SKM-1 (cell line): ENCODE data around the gene SNX9.
"Not testable (repeated sequence)": the region's sequence is repeated elsewhere in the genome, so short reads cannot be mapped to it uniquely, and the experiment has no call there.

ENCODE experiments used
- DNase-seq: peaks from one replicate; lab custom pipeline; 2025; ENCODE audit not compliant: unreplicated experiment; lab: John Stamatoyannopoulos, UW

SNX9 gene

GRCh38 chr6:157911278-157911677 lies 88.2 kb downstream of the SNX9 start:
- DNase-seq = no peak

GRCh38 chr6:157911786-157912185 lies 88.7 kb downstream of the SNX9 start:
- no peak for DNase-seq

DNA sequence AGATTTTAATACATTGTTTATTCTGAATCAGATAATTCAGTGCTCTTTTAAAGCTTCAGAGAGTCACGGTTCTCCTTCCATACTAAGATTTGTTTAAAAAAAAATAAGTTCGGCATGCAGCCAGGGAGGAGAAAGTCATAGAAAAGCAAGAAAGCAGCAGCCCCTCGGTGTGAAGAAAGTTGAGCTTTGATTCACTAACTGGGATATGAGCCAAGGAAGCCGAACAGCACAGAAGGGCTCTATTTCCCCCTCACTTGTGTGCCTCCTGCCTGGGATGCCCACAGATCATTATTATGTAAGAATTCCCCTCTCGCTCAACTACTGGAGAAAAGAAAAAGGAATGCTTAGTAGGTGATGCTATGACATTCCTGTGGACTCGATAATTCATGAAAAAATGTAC lies 89.3 kb downstream of the SNX9 start:
- no peak for DNase-seq

DNA sequence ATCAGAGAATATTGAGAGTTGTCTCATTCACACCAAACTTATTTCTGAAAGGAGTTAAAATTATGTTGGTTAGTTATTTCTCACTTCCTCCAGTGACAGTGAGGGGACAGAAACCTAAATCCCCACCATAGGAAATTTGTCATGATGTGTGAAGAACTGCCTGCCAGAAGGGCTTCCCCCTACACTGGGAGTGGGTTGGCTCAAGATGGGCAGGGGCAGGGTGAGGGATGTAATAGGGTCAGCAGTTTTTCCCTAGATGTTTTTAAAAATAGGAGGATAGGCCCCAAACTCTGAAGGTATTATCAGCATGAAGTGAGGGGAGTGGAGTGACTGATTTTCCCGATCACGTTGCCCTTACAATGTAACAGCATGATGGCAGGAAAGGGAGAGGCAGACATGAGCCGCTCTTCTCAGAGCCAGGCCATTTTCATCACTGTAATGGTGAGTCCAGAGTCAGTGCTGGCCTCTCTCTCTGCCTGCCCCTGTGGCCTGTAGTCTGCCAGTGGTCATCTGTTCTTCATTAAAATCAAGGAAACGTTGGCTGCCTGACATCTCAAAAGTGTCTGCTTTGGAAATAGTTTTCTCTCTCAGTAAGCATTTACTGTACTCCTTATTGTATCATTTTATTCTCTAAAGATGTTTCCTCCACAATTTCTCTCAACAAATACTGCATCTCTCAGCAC lies 98.8 kb downstream of the SNX9 start:
- DNase-seq = no peak

DNA sequence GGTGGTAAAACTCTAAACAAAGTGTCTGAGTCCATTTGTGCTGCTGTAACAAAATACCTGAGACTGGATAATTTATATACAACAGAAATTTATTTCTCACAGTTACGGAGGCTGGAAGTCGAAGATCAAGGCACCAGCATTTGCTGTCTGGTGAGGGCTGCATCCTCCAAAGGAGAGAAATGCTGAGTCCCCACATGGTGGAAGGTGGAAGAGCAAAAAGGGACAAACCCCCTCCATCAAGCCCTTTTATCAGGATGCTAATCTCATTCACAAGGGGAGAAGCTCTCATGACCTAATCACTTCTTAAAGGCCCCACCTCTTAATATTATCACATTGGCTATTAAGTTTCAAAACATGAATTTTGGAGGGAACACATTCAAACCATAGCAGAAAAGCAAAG lies 102.7 kb downstream of the SNX9 start:
- DNase-seq = no peak

DNA sequence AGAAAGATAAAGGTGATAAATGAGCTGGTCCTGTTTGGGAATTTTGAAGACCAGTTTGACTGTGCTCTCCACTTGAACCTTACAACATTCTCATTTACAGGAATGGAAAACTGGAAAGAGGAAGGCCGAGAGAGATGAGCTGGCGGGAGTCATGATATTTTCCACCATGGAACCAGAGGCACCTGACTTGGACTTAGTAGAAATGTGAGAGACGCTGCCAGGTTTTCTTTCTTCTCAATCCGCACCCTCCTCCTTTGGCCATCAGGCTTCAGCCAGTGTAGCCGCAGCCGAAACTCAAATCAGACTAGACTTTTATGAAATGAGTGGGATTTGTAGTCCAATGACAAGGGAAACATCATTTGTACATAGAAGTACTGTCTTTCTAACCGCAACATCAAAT lies 104.0 kb downstream of the SNX9 start:
- DNase-seq = no peak

- no peak for DNase-seq
These were observed 105.4 kb downstream of the SNX9 start for GRCh38 chr6:157928428-157928827.

DNA sequence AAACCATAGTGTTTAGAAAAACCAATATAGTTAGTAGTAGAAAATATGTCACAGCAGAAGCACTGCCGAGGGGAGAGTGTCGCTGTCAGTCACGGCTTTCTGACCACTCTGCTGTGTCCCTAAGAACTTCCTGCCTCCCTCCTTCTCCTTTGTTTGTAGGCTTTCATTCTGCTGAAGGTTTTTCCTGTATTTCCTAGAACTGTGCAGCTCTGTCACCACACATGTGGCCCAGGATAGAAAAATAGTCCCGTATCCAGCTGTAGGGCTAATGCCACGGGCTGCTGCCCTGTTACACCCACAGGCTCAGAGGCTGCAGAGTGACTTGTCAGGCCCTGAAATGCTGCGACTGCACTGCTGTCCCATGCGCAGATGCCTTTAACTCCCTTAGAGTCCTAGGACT lies 106.0 kb downstream of the SNX9 start:
- DNase-seq = no peak

DNA sequence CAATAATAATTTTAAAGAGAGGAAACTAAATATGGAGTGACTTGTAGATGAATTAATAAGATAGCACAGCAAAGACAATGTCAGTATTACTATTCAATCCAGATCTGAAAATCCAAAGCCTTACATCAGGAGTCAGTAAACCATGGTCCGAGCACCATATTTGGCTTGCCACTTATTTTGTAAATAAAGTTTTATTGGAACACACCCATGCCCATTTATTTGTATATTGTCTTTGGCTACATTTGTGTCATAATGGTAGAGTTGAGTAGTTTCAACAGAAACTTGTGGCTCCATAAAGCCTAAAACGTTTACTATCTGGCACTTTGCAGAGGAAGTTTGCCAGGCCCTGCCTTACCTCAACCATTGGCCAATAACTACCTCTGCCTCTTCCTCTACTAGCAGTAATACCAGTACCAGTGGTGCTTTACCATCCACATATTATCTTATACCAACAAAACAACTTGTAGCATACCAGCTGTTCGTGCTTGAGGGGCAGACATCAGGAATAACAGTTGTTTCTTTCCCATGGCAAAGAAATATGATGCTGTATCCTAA lies 106.8 kb downstream of the SNX9 start:
- DNase-seq = no peak

DNA sequence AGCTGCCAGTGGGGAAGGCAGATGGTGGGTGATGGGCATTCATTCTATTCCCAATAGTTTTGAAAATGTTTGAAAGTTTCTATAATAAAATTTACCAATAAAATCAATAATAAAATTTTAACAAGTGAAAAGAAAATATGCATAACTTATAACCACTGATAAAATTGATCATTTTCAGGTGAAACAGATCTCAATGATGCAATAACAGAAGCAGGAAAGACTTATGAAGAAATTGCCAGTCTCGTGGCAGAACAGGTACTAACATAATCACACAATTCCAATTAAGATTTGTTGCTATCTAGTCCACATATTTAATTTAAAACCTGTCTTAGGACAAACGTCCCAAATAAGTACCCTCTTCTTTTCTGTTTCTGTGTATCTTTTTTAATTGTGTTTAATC lies 112.7 kb downstream of the SNX9 start:
- no peak for DNase-seq

DNA sequence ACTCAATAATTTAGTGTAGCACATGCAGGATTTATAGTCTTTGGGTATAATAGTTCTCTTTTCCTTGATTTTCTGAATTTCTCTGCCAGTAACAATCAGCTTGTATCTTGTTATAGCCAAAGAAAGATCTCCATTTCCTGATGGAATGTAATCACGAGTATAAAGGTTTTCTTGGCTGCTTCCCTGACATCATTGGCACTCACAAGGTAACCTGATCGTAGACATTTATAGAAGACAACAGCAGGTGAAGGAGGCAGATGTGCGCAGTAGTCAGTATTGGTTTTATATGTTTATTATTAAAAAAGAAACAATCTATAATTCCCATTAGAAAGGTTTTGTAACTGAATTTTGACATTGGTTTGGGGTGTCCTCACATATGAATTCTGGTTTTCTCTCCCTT lies 114.3 kb downstream of the SNX9 start:
- DNase-seq = no peak

DNA sequence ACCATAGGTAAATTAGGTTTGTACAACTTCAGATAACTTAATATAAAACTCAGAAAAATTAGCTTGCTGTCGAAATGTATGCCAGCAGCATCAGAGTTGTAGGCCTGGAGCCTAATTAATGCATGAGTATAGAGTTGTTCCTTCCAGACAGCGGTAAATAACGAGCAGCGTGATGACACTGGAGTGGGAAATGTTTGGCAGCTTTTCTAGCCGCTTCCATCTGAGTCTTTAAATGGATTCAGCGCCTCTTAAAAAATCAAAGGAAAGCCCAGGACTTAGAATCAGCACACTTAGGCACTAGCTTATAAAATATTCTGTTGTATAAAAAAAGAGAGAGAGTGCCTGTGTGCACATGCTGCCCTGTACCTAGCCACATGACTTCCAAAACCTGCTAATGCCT lies 114.9 kb downstream of the SNX9 start:
- DNase-seq = no peak

DNA sequence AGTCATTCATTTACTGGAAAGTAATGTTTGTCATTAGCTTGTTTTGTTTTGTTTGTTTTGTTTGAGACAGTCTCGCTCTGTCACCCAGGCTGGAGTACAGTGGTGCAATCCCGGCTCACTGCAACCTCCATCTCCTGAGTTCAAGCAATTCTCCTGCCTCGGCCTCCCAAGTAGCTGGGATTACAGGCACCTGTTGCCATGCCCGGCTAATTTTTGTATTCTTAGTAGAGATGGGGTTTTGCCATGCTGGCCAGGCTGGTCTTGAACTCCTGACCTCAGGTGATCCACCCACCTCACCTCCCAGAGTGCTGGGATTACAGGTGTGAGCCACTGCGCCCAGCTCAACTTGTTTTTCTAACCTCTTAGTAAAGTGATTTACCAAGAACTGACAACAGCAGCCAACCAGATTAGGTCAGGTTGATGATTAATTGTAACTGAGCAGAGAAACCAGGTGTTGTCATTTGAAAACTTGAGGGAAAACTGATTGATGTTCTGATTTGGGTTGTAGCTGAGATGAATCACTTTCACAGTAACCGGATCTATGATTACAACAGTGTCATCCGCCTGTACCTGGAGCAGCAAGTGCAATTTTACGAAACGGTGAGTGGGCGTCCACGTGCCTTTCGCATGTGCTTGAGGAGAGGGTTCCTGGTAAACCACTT lies 117.5 kb downstream of the SNX9 start:
- not testable (repeated sequence) for DNase-seq

DNA sequence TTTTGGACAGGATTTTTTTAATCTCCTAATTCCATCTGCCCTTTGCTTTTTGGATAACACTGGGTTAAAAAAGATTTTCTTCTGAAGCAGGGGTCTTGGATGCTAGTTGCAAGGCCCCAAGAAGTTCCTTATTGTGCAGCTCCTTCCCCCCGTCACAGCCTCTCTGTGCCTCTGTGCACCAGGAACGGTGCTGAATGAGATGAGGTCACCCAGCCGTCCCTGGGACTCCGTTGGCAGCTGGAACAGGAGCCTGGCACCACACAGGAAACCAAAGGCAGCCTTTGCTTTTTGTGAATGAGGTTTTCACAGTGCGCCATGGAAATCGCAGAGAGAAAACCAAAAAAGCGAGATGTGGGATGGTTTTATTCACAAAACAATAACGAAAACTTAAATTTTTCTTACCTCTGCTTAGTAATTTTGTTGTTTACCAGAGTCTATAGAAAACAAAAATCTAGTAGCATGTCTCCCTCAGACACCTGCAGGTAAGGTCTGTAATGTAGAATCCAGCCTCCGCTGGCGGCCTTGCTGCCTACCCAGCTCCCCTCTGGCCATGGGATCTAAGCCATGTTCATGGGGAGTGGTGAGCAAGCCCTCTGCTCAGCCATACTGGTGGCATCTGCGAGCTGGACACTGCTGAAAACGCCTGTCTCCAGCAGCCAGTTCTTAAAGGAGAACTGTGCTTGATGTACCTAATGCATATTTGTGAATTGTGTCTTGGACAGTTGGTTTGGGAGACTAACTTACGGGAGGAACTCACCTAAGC lies 118.2 kb downstream of the SNX9 start:
- no peak for DNase-seq

DNA sequence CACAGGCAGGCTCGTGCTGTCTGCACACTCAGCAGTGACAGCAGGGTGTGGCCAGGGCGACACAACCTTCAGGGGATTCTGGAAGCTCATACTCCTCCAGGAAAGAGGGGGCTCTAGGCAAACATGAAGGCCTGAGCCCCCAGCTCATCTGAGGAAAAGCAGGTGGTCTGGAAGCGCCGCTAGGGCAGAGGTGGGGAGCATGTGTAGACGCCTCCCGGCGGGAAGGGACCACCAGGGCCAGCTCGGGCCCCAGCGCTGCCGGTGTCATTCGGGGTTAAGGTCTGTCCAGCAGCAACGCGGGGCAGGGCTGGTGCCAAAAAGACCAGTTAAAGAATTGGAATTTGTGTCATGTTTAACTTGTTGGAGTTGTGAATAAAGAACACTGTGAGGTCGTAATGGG lies 119.3 kb downstream of the SNX9 start:
- DNase-seq = no peak

GRCh38 chr6:157943249-157943963 lies 120.4 kb downstream of the SNX9 start:
- DNase-seq = no peak

- no peak for DNase-seq
These were observed 120.9 kb downstream of the SNX9 start for GRCh38 chr6:157943964-157944283.

GRCh38 chr6:157944983-157945931 lies 122.2 kb downstream of the SNX9 start:
- no peak for DNase-seq

DNA sequence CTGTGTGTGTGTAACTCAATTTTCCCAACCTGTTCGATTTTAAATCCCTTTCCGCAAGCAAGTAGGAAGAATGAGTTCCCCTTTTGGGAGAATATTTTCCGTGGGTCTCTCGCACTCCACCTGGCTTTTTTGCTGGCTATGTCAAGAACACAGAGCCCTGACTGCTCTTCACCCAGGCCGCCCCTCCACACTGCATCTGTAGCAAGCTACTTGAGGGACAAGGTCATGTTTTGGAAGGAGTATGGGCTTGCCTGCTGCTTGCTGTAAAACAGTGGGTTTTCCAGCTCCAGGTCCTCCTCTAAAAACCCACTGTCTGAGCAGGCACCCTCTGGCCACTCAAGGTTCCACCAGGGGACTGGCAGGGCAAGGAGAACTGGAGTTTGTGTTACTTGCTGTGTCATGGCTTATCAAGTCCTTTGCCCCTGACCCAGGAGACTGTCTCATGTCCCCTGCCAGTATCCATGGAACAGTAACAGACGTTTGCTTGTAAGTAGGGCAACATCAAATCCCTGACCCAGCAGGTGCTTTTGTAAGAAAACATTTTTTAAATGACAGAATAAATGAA lies 123.1 kb downstream of the SNX9 start:
- no peak for DNase-seq
